Mesenchymal stem cell (in vitro differentiated cells and primary cell): ENCODE data around the gene FGF3.

Source experiments
- DNase-seq: peaks from one replicate; pipeline ENCODE4 v3.0.0-alpha.2; 2013
- H2AFZ ChIP-seq: one replicate; pipeline ENCODE4 v1.6.1; 2013; ENCODE audit warnings: low read depth, mild to moderate bottlenecking, control low read depth, inconsistent platforms, low read length, moderate library complexity
- H2AK5ac ChIP-seq: 2 replicates; pipeline ENCODE4 v1.6.1; 2013; ENCODE audit warnings: low read length, moderate library complexity, mild to moderate bottlenecking, inconsistent platforms; ENCODE audit not compliant: severe bottlenecking
- H2BK120ac ChIP-seq: one replicate; pipeline ENCODE4 v1.6.1; 2013; ENCODE audit warnings: low read depth, mild to moderate bottlenecking, inconsistent platforms, low read length, moderate library complexity
- H2BK12ac ChIP-seq, 2 experiments: one replicate each; pipeline ENCODE4 v1.6.1; 2013; ENCODE audit warnings: inconsistent platforms in 2 of 2, low read length in 2 of 2, mild to moderate bottlenecking in 2 of 2, moderate library complexity in 2 of 2, control low read depth in 1 of 2
- H2BK15ac ChIP-seq: one replicate; pipeline ENCODE4 v1.6.1; 2013; ENCODE audit warnings: mild to moderate bottlenecking, low read depth, inconsistent platforms; ENCODE audit not compliant: poor library complexity, severe bottlenecking
- H2BK5ac ChIP-seq: 2 replicates; pipeline ENCODE4 v1.6.1; 2013; ENCODE audit warnings: low read depth, mild to moderate bottlenecking, low read length, control low read depth, inconsistent platforms; ENCODE audit not compliant: poor library complexity, severe bottlenecking
- H3K14ac ChIP-seq, 2 experiments: one replicate each; pipeline ENCODE4 v1.6.1; 2013; ENCODE audit warnings: inconsistent platforms in 2 of 2, low read length in 2 of 2, control low read depth in 1 of 2, mild to moderate bottlenecking in 1 of 2, moderate library complexity in 1 of 2
- H3K18ac ChIP-seq, 2 experiments: one replicate each; pipeline ENCODE4 v1.6.1; 2013; ENCODE audit warnings: inconsistent platforms in 2 of 2, low read length in 2 of 2, control low read depth in 1 of 2, low read depth in 1 of 2, mild to moderate bottlenecking in 1 of 2
- H3K23ac ChIP-seq, 2 experiments: one replicate each; pipeline ENCODE4 v1.6.1; 2013; ENCODE audit warnings: inconsistent platforms in 2 of 2, low read length in 2 of 2, mild to moderate bottlenecking in 2 of 2, moderate library complexity in 2 of 2, control low read depth in 1 of 2
- H3K27ac ChIP-seq: 2 replicates; pipeline ENCODE4 v1.5.1; 2013; ENCODE audit warnings: mild to moderate bottlenecking, moderate library complexity, low read length, control low read depth, inconsistent platforms; ENCODE audit not compliant: poor library complexity, severe bottlenecking
- H3K27me3 ChIP-seq, 2 experiments: 2 replicates each; pipeline versions ENCODE4 v1.6.1 to v1.7.0; 2013; ENCODE audit warnings: low read length in 2 of 2, mild to moderate bottlenecking in 2 of 2, moderate library complexity in 2 of 2, control low read depth in 1 of 2, inconsistent platforms in 1 of 2; ENCODE audit not compliant: control insufficient read depth in 1 of 2, insufficient read depth in 1 of 2
- H3K36me3 ChIP-seq, 2 experiments: 2 replicates each; pipeline versions ENCODE4 v1.6.1 to v1.7.0; 2013; ENCODE audit warnings: low read length in 2 of 2, control low read depth in 1 of 2, inconsistent platforms in 1 of 2, low read depth in 1 of 2, mild to moderate bottlenecking in 1 of 2; ENCODE audit not compliant: insufficient read depth in 2 of 2, control insufficient read depth in 1 of 2
- H3K4ac ChIP-seq, 2 experiments: one replicate each; pipeline ENCODE4 v1.6.1; 2013; ENCODE audit warnings: inconsistent platforms in 2 of 2, low read length in 2 of 2, mild to moderate bottlenecking in 2 of 2, moderate library complexity in 2 of 2, control low read depth in 1 of 2, low read depth in 1 of 2
- H3K4me1 ChIP-seq: 2 replicates; pipeline ENCODE4 v1.6.1; 2013; ENCODE audit warnings: low read depth, low read length, control low read depth; ENCODE audit not compliant: control insufficient read depth, insufficient read depth
- H3K4me2 ChIP-seq: 2 replicates; pipeline ENCODE4 v1.6.1; 2013; ENCODE audit warnings: low read length, mild to moderate bottlenecking, inconsistent platforms; ENCODE audit not compliant: poor library complexity, severe bottlenecking
- H3K4me3 ChIP-seq, 2 experiments: 2 replicates each; pipeline versions ENCODE4 v1.5.1 to v1.7.0; 2013; ENCODE audit warnings: low read length in 2 of 2, mild to moderate bottlenecking in 2 of 2, control low read depth in 1 of 2, low read depth in 1 of 2; ENCODE audit not compliant: insufficient read depth in 1 of 2
- H3K79me1 ChIP-seq: replicated peaks from 2 replicates; pipeline ENCODE4 v1.6.1; 2013; ENCODE audit warnings: mild to moderate bottlenecking, control low read depth, low read length, inconsistent platforms; ENCODE audit not compliant: poor library complexity, severe bottlenecking
- H3K9ac ChIP-seq: 2 replicates; pipeline ENCODE4 v1.7.0; 2013; ENCODE audit warnings: mild to moderate bottlenecking, low read length, moderate library complexity
- H3K9me3 ChIP-seq: 2 replicates; pipeline ENCODE4 v1.7.0; 2013; ENCODE audit warnings: mild to moderate bottlenecking, low read length; ENCODE audit not compliant: control insufficient read depth
- H4K8ac ChIP-seq: one replicate; pipeline ENCODE4 v1.6.1; 2013; ENCODE audit warnings: inconsistent platforms, mild to moderate bottlenecking, low read length, moderate library complexity
- H4K91ac ChIP-seq: one replicate; pipeline ENCODE4 v1.6.1; 2013; ENCODE audit warnings: mild to moderate bottlenecking, low read length, inconsistent platforms
- WGBS: methylation state at CpG from one replicate; pipeline ENCODE4 v1.1.7; 2013; ENCODE audit warnings: mixed read lengths; 5-methylcytosine and 5-hydroxymethylcytosine counted together

FGF3 gene

GRCh38 chr11:69788956-69789355, 30.3 kb downstream of the FGF3 start:
- WGBS = 92% methylated on average over 11 of the region's 11 CpGs
- Histone ChIP-seq H3K4me1 (peaks cover 6% of the 10 kb centered on the region), H4K8ac (no peak overlapping the region)

GRCh38 chr11:69787906-69788305, 31.3 kb downstream of the FGF3 start:
- H3K14ac ChIP-seq = no peak overlapping the region
- H3K36me3 ChIP-seq = no peaks in the 10 kb centered on the region
- no peak overlapping the region for H3K27ac ChIP-seq
- no peak overlapping the region for H2AFZ ChIP-seq
- peaks cover 6% of the 10 kb centered on the region for H3K4me1 ChIP-seq
- H3K4me2 ChIP-seq = no peak overlapping the region
- no peak overlapping the region for H3K9ac ChIP-seq
- H2BK120ac ChIP-seq = no peak overlapping the region
- no peak overlapping the region for H2AK5ac ChIP-seq
- WGBS = 89% methylated on average over 10 of the region's 10 CpGs
- H4K91ac ChIP-seq = no peak overlapping the region
- no peaks in the 10 kb centered on the region for H3K9me3 ChIP-seq
- H2BK15ac ChIP-seq = no peak overlapping the region
- no peaks in the 10 kb centered on the region for H3K79me1 ChIP-seq
- H3K4me3 ChIP-seq = no peak overlapping the region
- H3K27me3 ChIP-seq = peaks cover 12 to 28% of the 10 kb centered on the region in 2 experiments
- DNase-seq = no peak
- H2BK12ac ChIP-seq = no peak overlapping the region
- no peak overlapping the region for H2BK5ac ChIP-seq
- H3K23ac ChIP-seq = no peak overlapping the region
- H4K8ac ChIP-seq = no peak overlapping the region
- H3K18ac ChIP-seq = no peak overlapping the region
- no peak overlapping the region for H3K4ac ChIP-seq

More at GRCh38 chr11:69788956-69789355, 30.3 kb downstream of the FGF3 start:
- no peak overlapping the region for H3K4me3 ChIP-seq
- H3K36me3 ChIP-seq = no peaks in the 10 kb centered on the region
- no peak overlapping the region for H3K4ac ChIP-seq
- peaks cover 12 to 28% of the 10 kb centered on the region in 2 experiments for H3K27me3 ChIP-seq
- H3K18ac ChIP-seq = no peak overlapping the region
- no peak overlapping the region for H2BK12ac ChIP-seq
- no peak overlapping the region for H3K27ac ChIP-seq
- no peak overlapping the region for H3K9ac ChIP-seq
- H2AFZ ChIP-seq = no peak overlapping the region
- H3K79me1 ChIP-seq = no peaks in the 10 kb centered on the region
- no peak overlapping the region for H2BK15ac ChIP-seq
- H2AK5ac ChIP-seq = no peak overlapping the region
- no peak overlapping the region for H2BK5ac ChIP-seq
- H4K91ac ChIP-seq = no peak overlapping the region
- no peak overlapping the region for H3K14ac ChIP-seq
- no peak overlapping the region for H3K4me2 ChIP-seq
- H2BK120ac ChIP-seq = no peak overlapping the region
- DNase-seq = no peak
- H3K9me3 ChIP-seq = no peaks in the 10 kb centered on the region
- H3K23ac ChIP-seq = no peak overlapping the region

DNA sequence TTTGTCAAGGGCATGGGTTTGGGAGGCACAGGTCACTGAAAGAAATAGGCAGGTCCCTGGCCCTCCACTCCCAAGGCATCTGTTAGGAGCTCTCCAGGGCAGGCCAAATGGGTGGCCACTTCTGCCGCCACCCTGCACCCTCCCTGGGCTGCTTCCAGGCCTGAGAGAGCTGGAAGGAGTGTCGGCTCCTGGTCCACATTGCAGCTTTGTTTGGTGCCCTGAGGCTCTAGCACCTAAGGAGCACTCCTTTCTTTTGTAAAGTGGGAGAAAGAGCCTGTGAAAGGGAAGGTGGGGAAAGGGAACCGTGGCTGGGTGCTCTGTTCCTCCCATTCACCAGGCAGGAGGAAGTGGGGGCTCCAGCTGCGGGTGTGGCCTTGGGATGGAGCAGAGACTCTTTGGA, 31.8 kb downstream of the FGF3 start:
- H3K14ac ChIP-seq = no peak overlapping the region

DNA sequence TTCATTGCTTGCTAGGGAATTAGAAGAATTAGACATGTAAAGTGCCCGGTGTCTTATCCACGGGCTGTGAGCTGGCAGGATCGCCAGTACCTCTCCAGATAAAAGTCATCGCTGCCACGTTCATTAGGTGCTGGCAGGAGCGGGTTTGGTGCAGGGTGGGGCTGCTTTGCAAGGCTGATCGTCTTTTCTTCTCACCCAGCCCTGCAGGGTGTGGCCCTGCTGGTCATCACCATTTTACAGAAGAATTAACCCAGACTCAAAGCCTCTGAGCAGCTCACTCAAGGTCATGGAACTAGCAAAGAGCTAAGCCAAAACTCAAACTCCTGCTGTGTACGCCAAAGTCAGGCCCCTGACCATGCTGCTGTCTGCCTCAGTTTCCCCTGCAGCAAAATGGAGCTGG, 38.0 kb downstream of the FGF3 start:
- WGBS = 69% methylated on average over 8 of the region's 8 CpGs
- H3K4me2 ChIP-seq = no peak overlapping the region
- no peaks in the 10 kb centered on the region for H3K36me3 ChIP-seq
- H3K23ac ChIP-seq = no peak overlapping the region
- no peak overlapping the region for H3K27ac ChIP-seq
- no peaks in the 10 kb centered on the region for H3K79me1 ChIP-seq
- H2BK120ac ChIP-seq = no peak overlapping the region
- no peak overlapping the region for H4K91ac ChIP-seq
- no peak overlapping the region for H2BK5ac ChIP-seq
- H4K8ac ChIP-seq = no peak overlapping the region
- no peaks in the 10 kb centered on the region for H3K9me3 ChIP-seq
- no peak overlapping the region for H3K4ac ChIP-seq
- no peak overlapping the region for H3K4me3 ChIP-seq
- no peak overlapping the region for H2BK12ac ChIP-seq
- no peak overlapping the region for H3K9ac ChIP-seq
- no peak overlapping the region for H2AK5ac ChIP-seq
- no peak for DNase-seq
- H3K27me3 ChIP-seq = peaks cover 30 to 67% of the 10 kb centered on the region in 2 experiments
- no peak overlapping the region for H2AFZ ChIP-seq
- no peak overlapping the region for H3K14ac ChIP-seq
- H2BK15ac ChIP-seq = no peak overlapping the region
- no peaks in the 10 kb centered on the region for H3K4me1 ChIP-seq
- no peak overlapping the region for H3K18ac ChIP-seq

More for the DNA sequence above, 31.8 kb downstream of the FGF3 start:
- Histone ChIP-seq H4K8ac (no peak overlapping the region), H2AFZ (no peak overlapping the region), H3K27me3 (peaks cover 15 to 33% of the 10 kb centered on the region in 2 experiments), H3K23ac (no peak overlapping the region), H2AK5ac (no peak overlapping the region), H3K4me1 (peaks cover 6% of the 10 kb centered on the region), H2BK5ac (no peak overlapping the region), H3K27ac (no peak overlapping the region), H2BK12ac (no peak overlapping the region), H3K4me3 (no peak overlapping the region), H3K9me3 (no peaks in the 10 kb centered on the region), H3K9ac (no peak overlapping the region), H3K79me1 (no peaks in the 10 kb centered on the region), H3K4me2 (no peak overlapping the region), H3K4ac (no peak overlapping the region), H4K91ac (no peak overlapping the region), H2BK120ac (no peak overlapping the region), H3K18ac (no peak overlapping the region), H3K36me3 (no peaks in the 10 kb centered on the region), H2BK15ac (no peak overlapping the region)
- 34% methylated on average over 4 of the region's 4 CpGs for WGBS
- DNase-seq = no peak
